Gastrocnemius medialis (tissue), 4 donors: ENCODE data around the gene ZCCHC14. TPM values are rescaled to one million over a fixed set of nuclear protein-coding genes. Genes with fewer than 3 reads are reported as not detected.

Experiments
- ATAC-seq, 2 donors: fragments of 150-250 bp; one replicate each; pipeline ENCODE4 v1.9.1; 2016
- DNase-seq, 2 donors: peaks; one replicate each; pipeline ENCODE4 v3.0.0-alpha.2; 2019
- H3K27ac ChIP-seq, 4 donors: fragments of 200-600 bp; sonication (generic); 1 replicate in 1 of 4; 2 replicates in 3 of 4; pipeline ENCODE4 v1.5.1; 2016 to 2018; ENCODE audit warnings: mild to moderate bottlenecking in 2 of 4, moderate library complexity in 1 of 4
- H3K27me3 ChIP-seq, 3 donors: fragments of 200-600 bp; sonication (generic) in 2 of 3; 1 replicate in 1 of 3; 2 replicates in 2 of 3; pipeline versions ENCODE4 v1.5.1 to v1.6.0; 2016 to 2019; ENCODE audit warnings: mild to moderate bottlenecking in 1 of 3, moderate library complexity in 1 of 3
- H3K36me3 ChIP-seq, 2 donors: fragments of 200-600 bp; sonication (generic) in 1 of 2; one replicate each; pipeline ENCODE4 v1.5.1; 2017 to 2018
- H3K4me1 ChIP-seq, 2 donors: fragments of 200-600 bp; sonication (generic) in 1 of 2; one replicate each; pipeline ENCODE4 v1.5.1; 2016 to 2017; ENCODE audit warnings: mild to moderate bottlenecking in 2 of 2
- H3K4me3 ChIP-seq, 4 donors: fragments of 200-600 bp; sonication (generic) in 3 of 4; 1 replicate in 1 of 4; 2 replicates in 3 of 4; pipeline ENCODE4 v1.5.1; 2016 to 2019; ENCODE audit warnings: mild to moderate bottlenecking in 2 of 4
- H3K9me3 ChIP-seq, 3 donors: fragments of 200-600 bp; sonication (generic) in 2 of 3; 1 replicate in 1 of 3; 2 replicates in 2 of 3; pipeline ENCODE4 v1.5.1; 2016 to 2019
- CTCF ChIP-seq, 5 experiments: fragments of 450-650 bp in 3 of 5; fragments of 200-600 bp in 2 of 5; sonication (generic) in 2 of 5; IDR thresholded peaks in 4 of 5; conservative IDR thresholded peaks in 1 of 5; 1 replicate in 4 of 5; 2 replicates in 1 of 5; pipeline ENCODE4 v1.5.1; 2016 to 2019; ENCODE audit warnings: antibody characterized with exemption in 5 of 5, mild to moderate bottlenecking in 3 of 5, moderate library complexity in 3 of 5
- POLR2A ChIP-seq, 2 donors: fragments of 450-650 bp; IDR thresholded peaks; one replicate each; pipeline ENCODE4 v1.6.1; 2017; ENCODE audit warnings: antibody characterized with exemption in 2 of 2, mild to moderate bottlenecking in 2 of 2, moderate library complexity in 2 of 2
- in situ Hi-C, 4 donors: fragments of 200-750 bp; cut with MboI; loops; one replicate each; pipeline versions ENCODE4 v1.15.0 to v1.8.0; 2017; ENCODE audit warnings: low sequenced_read_pairs in 4 of 4
- intact Hi-C: fragments of 100-400 bp; cut with DNase I; formaldehyde crosslinking; loops from one replicate; pipeline ENCODE4 v1.15.1; 2023; ENCODE audit warnings: low total_unique reads
- total RNA-seq, 4 donors: library from RNA; depleted of rRNA; stranded (reverse); fragments of >200 nt; gene quantifications; one replicate each; pipeline versions ENCODE4 v1.1.0 to v1.2.3, GENCODE V29; 2016

ZCCHC14 gene
- total RNA-seq, 4 donors from 2014 or later, result 8.9 to 10.7 (median 9.3) TPM

- ATAC-seq, result peak; percentile 1 to 8
- TF ChIP-seq CTCF (IDR thresholded peaks at IDR 0.05 in 4 of 5, conservative IDR thresholded peaks at IDR 0.05 in 1 of 5), result peak in 1 of 5 experiments; percentile 8
- peak in 1 of 2 donors; percentile 13 for TF ChIP-seq POLR2A (IDR thresholded peaks at IDR 0.05)
- H3K27ac ChIP-seq, result peak overlapping the region; percentile 83 to 97 (median 94)
- DNase-seq, result peak in 1 of 2 donors; percentile 45
- no peaks in the 10 kb centered on the region for H3K36me3 ChIP-seq
- in situ Hi-C loops, result loop anchor here in 2 of 4 donors (25.0 kb wide), 2 partner anchors 378 to 822 kb away; partner anchors contain the start of genes FOXC2 (in 1 of the 2), KLHDC4 (in 1 of the 2) and MTHFSD (in 1 of the 2)
- H3K4me1 ChIP-seq, result peaks cover 53 to 54% of the 10 kb centered on the region in 2 donors
- H3K4me3 ChIP-seq, result peak overlapping the region; percentile 70 to 83 (median 80)
- H3K9me3 ChIP-seq, result no peaks in the 10 kb centered on the region
- H3K27me3 ChIP-seq, result no peaks in the 10 kb centered on the region
- intact Hi-C loops, result loop anchor here (10.0 kb wide), 1 partner anchor 720 kb away; no protein-coding TSS in a partner anchor
Measured at GRCh38 chr16:87384162-87384874, 108.5 kb downstream of the ZCCHC14 start.

GRCh38 chr16:87383505-87384161 is 109.2 kb downstream of the ZCCHC14 start, which contains the start of gene FBXO31:
Gene FBXO31 (minus strand): TSS chr16:87383776. CDS start chr16:87383744, 32 bp downstream.
- no peaks in the 10 kb centered on the region for H3K36me3 ChIP-seq
- in situ Hi-C loops (loop anchor here in 2 of 4 donors (25.0 kb wide), 2 partner anchors 379 to 821 kb away; partner anchors contain the start of genes FOXC2 (in 1 of the 2), KLHDC4 (in 1 of the 2) and MTHFSD (in 1 of the 2)), intact Hi-C loops (loop anchor here (10.0 kb wide), 1 partner anchor 719 kb away; no protein-coding TSS in a partner anchor)
- DNase-seq (peak; percentile 72 to 82), ATAC-seq (peak; percentile 47)
- H3K27me3 ChIP-seq, result no peaks in the 10 kb centered on the region
- peaks cover 52% of the 10 kb centered on the region in 2 donors for H3K4me1 ChIP-seq
- peak; percentile 99 to 100 for TF ChIP-seq POLR2A (IDR thresholded peaks at IDR 0.05)
- peak in 1 of 5 experiments; percentile 12 for TF ChIP-seq CTCF (IDR thresholded peaks at IDR 0.05 in 4 of 5, conservative IDR thresholded peaks at IDR 0.05 in 1 of 5)
- no peaks in the 10 kb centered on the region for H3K9me3 ChIP-seq
- H3K4me3 ChIP-seq, result peak within 1 kb of the TSS; percentile 70 to 83 (median 80)
- H3K27ac ChIP-seq, result peak within 1 kb of the TSS; percentile 83 to 97 (median 94)

- Histone ChIP-seq H3K36me3 (no peaks in the 10 kb centered on the region), H3K9me3 (no peaks in the 10 kb centered on the region), H3K27ac (peak overlapping the region; percentile 83 to 97 (median 94)), H3K4me1 (peaks cover 44 to 55% of the 10 kb centered on the region in 2 donors), H3K27me3 (no peaks in the 10 kb centered on the region), H3K4me3 (peak overlapping the region; percentile 53 to 83 (median 80))
- ATAC-seq (no peak), DNase-seq (no peak)
- TF ChIP-seq CTCF (IDR thresholded peaks at IDR 0.05 in 4 of 5, conservative IDR thresholded peaks at IDR 0.05 in 1 of 5) (no peak), POLR2A (IDR thresholded peaks at IDR 0.05) (no peak)
- intact Hi-C loops, result loop anchor here (10.0 kb wide), 1 partner anchor 717 kb away; no protein-coding TSS in a partner anchor
- in situ Hi-C loops, result loop anchor here in 2 of 4 donors (25.0 kb wide), 2 partner anchors 380 to 820 kb away; partner anchors contain the start of genes FOXC2 (in 1 of the 2), KLHDC4 (in 1 of the 2) and MTHFSD (in 1 of the 2)
Measured at GRCh38 chr16:87382023-87382785, 110.6 kb downstream of the ZCCHC14 start.

GRCh38 chr16:87380881-87381280 is 111.9 kb downstream of the ZCCHC14 start:
- Histone ChIP-seq H3K4me1 (peaks cover 53 to 63% of the 10 kb centered on the region in 2 donors), H3K9me3 (no peaks in the 10 kb centered on the region), H3K27ac (peak overlapping the region; percentile 83 to 97 (median 94)), H3K36me3 (no peaks in the 10 kb centered on the region), H3K4me3 (peak overlapping the region; percentile 53 to 83 (median 80)), H3K27me3 (no peaks in the 10 kb centered on the region)
- in situ Hi-C loops (loop anchor here in 2 of 4 donors (25.0 kb wide), 2 partner anchors 381 to 819 kb away; partner anchors contain the start of genes FOXC2 (in 1 of the 2), KLHDC4 (in 1 of the 2) and MTHFSD (in 1 of the 2)), intact Hi-C loops (loop anchor here (2.0 to 10.0 kb wide), 2 partner anchors 22 to 716 kb away; no protein-coding TSS in a partner anchor)
- DNase-seq (no peak), ATAC-seq (no peak)
- TF ChIP-seq POLR2A (IDR thresholded peaks at IDR 0.05), result no peak
- TF ChIP-seq CTCF (IDR thresholded peaks at IDR 0.05 in 4 of 5, conservative IDR thresholded peaks at IDR 0.05 in 1 of 5), result peak in 1 of 5 experiments; percentile 31
